Upper lobe of right lung (tissue), 1 donor: ENCODE results near the gene SCMH1. TPM values are rescaled to one million over a fixed set of nuclear protein-coding genes. Genes with fewer than 3 reads are reported as not detected.

Source experiments
- ATAC-seq: fragments of 200-7000 bp; cut with Tn5 transposase; one replicate; pipeline ENCODE4 v1.9.1; 2020; ENCODE audit warnings: mild to moderate bottlenecking, moderate library complexity
- DNase-seq: peaks from one replicate; pipeline ENCODE4 v3.0.0-alpha.2; 2020
- H3K27ac ChIP-seq: fragments of 200-600 bp; one replicate; pipeline ENCODE4 v1.8.0; 2022
- H3K27me3 ChIP-seq: fragments of 200-600 bp; one replicate; pipeline ENCODE4 v1.8.0; 2022; ENCODE audit warnings: mild to moderate bottlenecking
- H3K36me3 ChIP-seq: fragments of 200-600 bp; one replicate; pipeline ENCODE4 v1.8.0; 2022
- H3K4me1 ChIP-seq: fragments of 200-600 bp; one replicate; pipeline ENCODE4 v1.8.0; 2022
- H3K4me3 ChIP-seq: fragments of 200-600 bp; one replicate; pipeline ENCODE4 v1.8.0; 2022; ENCODE audit warnings: mild to moderate bottlenecking
- H3K9me3 ChIP-seq: fragments of 200-600 bp; one replicate; pipeline ENCODE4 v1.8.0; 2022
- CTCF ChIP-seq: fragments of 200-600 bp; IDR thresholded peaks from one replicate; pipeline ENCODE4 v1.8.0; 2022; ENCODE audit warnings: antibody characterized with exemption
- intact Hi-C: fragments of 100-400 bp; cut with DNase I; formaldehyde crosslinking; loops from one replicate; pipeline ENCODE4 v1.11.0; 2022
- total RNA-seq: library from RNA; stranded (reverse); fragmentation: NEBNext Ultra II Directional; extraction: Animal tissue kit (Norgen Biotek cat#: 25700); gene quantifications from one replicate; pipeline ENCODE4 v1.2.1, GENCODE V29; 2021
- donor health status: DM: no; HTN: yes; CAD: no; lungs with severe emphysema.

Gene SCMH1
- total RNA-seq, 1 donor from 2014 or later, result 37.2 TPM

GRCh38 chr1:41108696-41109275 lies 133.3 kb downstream of the SCMH1 start:
- peak; percentile 19 for ATAC-seq
- no peak for TF ChIP-seq CTCF
- Histone ChIP-seq H3K27me3 (no peaks in the 10 kb centered on the region), H3K27ac (peak overlapping the region; percentile 82), H3K9me3 (no peaks in the 10 kb centered on the region), H3K36me3 (peaks cover 13% of the 10 kb centered on the region), H3K4me1 (peaks cover 19% of the 10 kb centered on the region), H3K4me3 (no peak overlapping the region)
- intact Hi-C loops, result no loop called here
- DNase-seq, result no peak

- no peak overlapping the region for H3K4me3 ChIP-seq
- H3K27me3 ChIP-seq, result no peaks in the 10 kb centered on the region
- H3K9me3 ChIP-seq, result no peaks in the 10 kb centered on the region
- no peak for TF ChIP-seq CTCF
- no peak for DNase-seq
- no peaks in the 10 kb centered on the region for H3K36me3 ChIP-seq
- H3K4me1 ChIP-seq, result peaks cover 25% of the 10 kb centered on the region
- H3K27ac ChIP-seq, result no peak overlapping the region
- ATAC-seq, result no peak
- intact Hi-C loops, result no loop called here
These were observed 138.3 kb downstream of the SCMH1 start for GRCh38 chr1:41103766-41104165.

- H3K4me3 ChIP-seq, result no peak overlapping the region
- ATAC-seq, result no peak
- no peak for DNase-seq
- intact Hi-C loops, result no loop called here
- no peaks in the 10 kb centered on the region for H3K27me3 ChIP-seq
- H3K27ac ChIP-seq, result no peak overlapping the region
- no peaks in the 10 kb centered on the region for H3K36me3 ChIP-seq
- H3K9me3 ChIP-seq, result no peaks in the 10 kb centered on the region
- TF ChIP-seq CTCF, result no peak
- peaks cover 18% of the 10 kb centered on the region for H3K4me1 ChIP-seq
These were observed 139.5 kb downstream of the SCMH1 start for GRCh38 chr1:41102653-41103052.

- no peak for TF ChIP-seq CTCF
- peak; percentile 84 for DNase-seq
- intact Hi-C loops, result no loop called here
- Histone ChIP-seq H3K4me3 (no peak overlapping the region), H3K27ac (no peak overlapping the region), H3K9me3 (no peaks in the 10 kb centered on the region), H3K27me3 (no peaks in the 10 kb centered on the region), H3K4me1 (peaks cover 18% of the 10 kb centered on the region), H3K36me3 (no peaks in the 10 kb centered on the region)
- peak; percentile 78 for ATAC-seq
These were observed 140.0 kb downstream of the SCMH1 start for GRCh38 chr1:41101950-41102607.

- DNase-seq, result no peak
- no peak for ATAC-seq
- Histone ChIP-seq H3K4me1 (peaks cover 18% of the 10 kb centered on the region), H3K36me3 (no peaks in the 10 kb centered on the region), H3K27me3 (no peaks in the 10 kb centered on the region), H3K27ac (no peak overlapping the region), H3K9me3 (no peaks in the 10 kb centered on the region), H3K4me3 (no peak overlapping the region)
- intact Hi-C loops, result no loop called here
- no peak for TF ChIP-seq CTCF
These were observed 141.0 kb downstream of the SCMH1 start for GRCh38 chr1:41101076-41101475.
